ENCODE data around the gene NFE2L2. TPM values are rescaled to one million over a fixed set of nuclear protein-coding genes. Genes with fewer than 3 reads are reported as not detected.

Gene NFE2L2
- total and polyA plus RNA-seq, 2 donors (not counting 1 experiment from before 2014, with no cell fraction given) = 16.8 to 93.6 TPM

- peaks cover 34% of the 10 kb centered on the region for H3K4me1 Mint-ChIP-seq
- Histone ChIP-seq H3K4me3 (ENCODE audit: control extremely low read depth in 1 of 5, extremely low read depth in 1 of 5, insufficient read depth in 1 of 5, low read depth in 2 of 5, low read length in 4 of 5) (no peak overlapping the region), H3K9me3 (ENCODE audit: control extremely low read depth in 1 of 3, control insufficient read depth in 2 of 3, insufficient read depth in 1 of 3, low read length in 2 of 3) (no peaks in the 10 kb centered on the region), H3K36me3 (replicated peaks in 1 of 2; ENCODE audit: control extremely low read depth in 1 of 2, control insufficient read depth in 1 of 2, extremely low read depth in 1 of 2, insufficient read depth in 2 of 2, low read length in 1 of 2) (no peaks in the 10 kb centered on the region), H2AFZ (ENCODE audit: insufficient read depth, low read depth, low read length, poor library complexity, severe bottlenecking) (no peak overlapping the region), H3K4me1 (ENCODE audit: control insufficient read depth in 2 of 2, insufficient read depth in 2 of 2, low read length in 2 of 2) (peaks cover 14 to 27% of the 10 kb centered on the region in 2 donors), H3K4me2 (replicated peaks; ENCODE audit: low read depth, low read length, poor library complexity, severe bottlenecking) (no peak overlapping the region), H3K27ac (ENCODE audit: low read length in 2 of 2) (no peak overlapping the region), H4K20me1 (ENCODE audit: control insufficient read depth, insufficient read depth, low read length, poor library complexity, severe bottlenecking) (no peaks in the 10 kb centered on the region), H3K27me3 (replicated peaks in 1 of 4; ENCODE audit: control extremely low read depth in 1 of 4, control insufficient read depth in 3 of 4, insufficient read depth in 4 of 4, low read length in 3 of 4) (no peaks in the 10 kb centered on the region), H3K9ac (ENCODE audit: low read length) (no peak overlapping the region), H3K79me2 (ENCODE audit: control insufficient read depth, insufficient read depth, low read length) (no peaks in the 10 kb centered on the region)
- POLR2A ChIA-PET = interaction anchor here (1.0 to 2.1 kb wide), 2 partner anchors 19 kb away, joined by 3 to 15 read pairs; partner anchors contain the start of gene NFE2L2
- TF ChIP-seq EZH2 (IDR thresholded peaks at IDR 0.05; ENCODE audit: borderline replicate concordance, insufficient read depth, low read depth, low read length, poor library complexity, severe bottlenecking) (no peak), CTCF (IDR thresholded peaks at IDR 0.05) (no peak)
- intact Hi-C loops (cut with micrococcal nuclease) = no loop called here
- ATAC-seq (ENCODE audit: low read depth) = no peak
- WGBS (ENCODE audit: insufficient coverage) = 100% methylated on average over 5 of the region's 5 CpGs
- no peak overlapping the region for H3K27ac Mint-ChIP-seq
- DNase-seq = no peak
- no peak overlapping the region for H3K4me3 Mint-ChIP-seq
- CTCF ChIA-PET = interaction anchor here (0.7 to 4.2 kb wide), 9 partner anchors 10 to 134 kb away, joined by 3 to 27 read pairs (median 8); partner anchors contain the start of gene NFE2L2
- H3K9me3 Mint-ChIP-seq (ENCODE audit: insufficient read depth) = no peaks in the 10 kb centered on the region
- H3K27me3 Mint-ChIP-seq = no peaks in the 10 kb centered on the region
Observed at GRCh38 chr2:177282787-177283572, 18.5 kb upstream of the NFE2L2 start.

- intact Hi-C loops (cut with micrococcal nuclease) = no loop called here
- Histone ChIP-seq H3K4me2 (replicated peaks; ENCODE audit: low read depth, low read length, poor library complexity, severe bottlenecking) (no peak overlapping the region), H3K4me1 (ENCODE audit: control insufficient read depth in 2 of 2, insufficient read depth in 2 of 2, low read length in 2 of 2) (peaks cover 14 to 27% of the 10 kb centered on the region in 2 donors), H3K27me3 (replicated peaks in 1 of 4; ENCODE audit: control extremely low read depth in 1 of 4, control insufficient read depth in 3 of 4, insufficient read depth in 4 of 4, low read length in 3 of 4) (no peaks in the 10 kb centered on the region), H3K27ac (ENCODE audit: low read length in 2 of 2) (no peak overlapping the region), H3K9ac (ENCODE audit: low read length) (no peak overlapping the region), H3K4me3 (ENCODE audit: control extremely low read depth in 1 of 5, extremely low read depth in 1 of 5, insufficient read depth in 1 of 5, low read depth in 2 of 5, low read length in 4 of 5) (no peak overlapping the region), H3K36me3 (replicated peaks in 1 of 2; ENCODE audit: control extremely low read depth in 1 of 2, control insufficient read depth in 1 of 2, extremely low read depth in 1 of 2, insufficient read depth in 2 of 2, low read length in 1 of 2) (no peaks in the 10 kb centered on the region), H3K9me3 (ENCODE audit: control extremely low read depth in 1 of 3, control insufficient read depth in 2 of 3, insufficient read depth in 1 of 3, low read length in 2 of 3) (no peaks in the 10 kb centered on the region), H4K20me1 (ENCODE audit: control insufficient read depth, insufficient read depth, low read length, poor library complexity, severe bottlenecking) (no peaks in the 10 kb centered on the region), H3K79me2 (ENCODE audit: control insufficient read depth, insufficient read depth, low read length) (no peaks in the 10 kb centered on the region), H2AFZ (ENCODE audit: insufficient read depth, low read depth, low read length, poor library complexity, severe bottlenecking) (no peak overlapping the region)
- POLR2A ChIA-PET = interaction anchor here (2.1 kb wide), 1 partner anchor 18 kb away, joined by 15 read pairs; the partner anchor contains the start of gene NFE2L2
- Mint-ChIP-seq H3K27ac (no peak overlapping the region), H3K27me3 (no peaks in the 10 kb centered on the region), H3K4me1 (peaks cover 34% of the 10 kb centered on the region), H3K4me3 (no peak overlapping the region), H3K9me3 (ENCODE audit: insufficient read depth) (no peaks in the 10 kb centered on the region)
- TF ChIP-seq CTCF (IDR thresholded peaks at IDR 0.05) (no peak), EZH2 (IDR thresholded peaks at IDR 0.05; ENCODE audit: borderline replicate concordance, insufficient read depth, low read depth, low read length, poor library complexity, severe bottlenecking) (no peak)
- 36% methylated on average over 2 of the region's 3 CpGs for WGBS (ENCODE audit: insufficient coverage)
- no peak for ATAC-seq (ENCODE audit: low read depth)
- DNase-seq = no peak
- CTCF ChIA-PET = interaction anchor here (1.1 to 4.2 kb wide), 10 partner anchors 11 to 134 kb away, joined by 3 to 27 read pairs (median 9); partner anchors contain the start of gene NFE2L2
Observed at GRCh38 chr2:177282181-177282641, 17.7 kb upstream of the NFE2L2 start.
